NCI-H510A treated with DMSO at 0.1 percent for 48 hours (cell line): ENCODE measurements around the gene GPRASP1.
A peak's percentile ranks its signal among the peaks of the same experiment; 100 is the strongest.
"Not testable (repeated sequence)": the region's sequence is repeated elsewhere in the genome, so short reads cannot be mapped to it uniquely, and the experiment has no call there.

Experiments
- DNase-seq: peaks from one replicate; lab custom pipeline; 2025; lab: John Stamatoyannopoulos, UW

The GPRASP1 gene, protein sequence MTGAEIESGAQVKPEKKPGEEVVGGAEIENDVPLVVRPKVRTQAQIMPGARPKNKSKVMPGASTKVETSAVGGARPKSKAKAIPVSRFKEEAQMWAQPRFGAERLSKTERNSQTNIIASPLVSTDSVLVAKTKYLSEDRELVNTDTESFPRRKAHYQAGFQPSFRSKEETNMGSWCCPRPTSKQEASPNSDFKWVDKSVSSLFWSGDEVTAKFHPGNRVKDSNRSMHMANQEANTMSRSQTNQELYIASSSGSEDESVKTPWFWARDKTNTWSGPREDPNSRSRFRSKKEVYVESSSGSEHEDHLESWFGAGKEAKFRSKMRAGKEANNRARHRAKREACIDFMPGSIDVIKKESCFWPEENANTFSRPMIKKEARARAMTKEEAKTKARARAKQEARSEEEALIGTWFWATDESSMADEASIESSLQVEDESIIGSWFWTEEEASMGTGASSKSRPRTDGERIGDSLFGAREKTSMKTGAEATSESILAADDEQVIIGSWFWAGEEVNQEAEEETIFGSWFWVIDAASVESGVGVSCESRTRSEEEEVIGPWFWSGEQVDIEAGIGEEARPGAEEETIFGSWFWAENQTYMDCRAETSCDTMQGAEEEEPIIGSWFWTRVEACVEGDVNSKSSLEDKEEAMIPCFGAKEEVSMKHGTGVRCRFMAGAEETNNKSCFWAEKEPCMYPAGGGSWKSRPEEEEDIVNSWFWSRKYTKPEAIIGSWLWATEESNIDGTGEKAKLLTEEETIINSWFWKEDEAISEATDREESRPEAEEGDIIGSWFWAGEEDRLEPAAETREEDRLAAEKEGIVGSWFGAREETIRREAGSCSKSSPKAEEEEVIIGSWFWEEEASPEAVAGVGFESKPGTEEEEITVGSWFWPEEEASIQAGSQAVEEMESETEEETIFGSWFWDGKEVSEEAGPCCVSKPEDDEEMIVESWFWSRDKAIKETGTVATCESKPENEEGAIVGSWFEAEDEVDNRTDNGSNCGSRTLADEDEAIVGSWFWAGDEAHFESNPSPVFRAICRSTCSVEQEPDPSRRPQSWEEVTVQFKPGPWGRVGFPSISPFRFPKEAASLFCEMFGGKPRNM (N-terminal part only)

DNA sequence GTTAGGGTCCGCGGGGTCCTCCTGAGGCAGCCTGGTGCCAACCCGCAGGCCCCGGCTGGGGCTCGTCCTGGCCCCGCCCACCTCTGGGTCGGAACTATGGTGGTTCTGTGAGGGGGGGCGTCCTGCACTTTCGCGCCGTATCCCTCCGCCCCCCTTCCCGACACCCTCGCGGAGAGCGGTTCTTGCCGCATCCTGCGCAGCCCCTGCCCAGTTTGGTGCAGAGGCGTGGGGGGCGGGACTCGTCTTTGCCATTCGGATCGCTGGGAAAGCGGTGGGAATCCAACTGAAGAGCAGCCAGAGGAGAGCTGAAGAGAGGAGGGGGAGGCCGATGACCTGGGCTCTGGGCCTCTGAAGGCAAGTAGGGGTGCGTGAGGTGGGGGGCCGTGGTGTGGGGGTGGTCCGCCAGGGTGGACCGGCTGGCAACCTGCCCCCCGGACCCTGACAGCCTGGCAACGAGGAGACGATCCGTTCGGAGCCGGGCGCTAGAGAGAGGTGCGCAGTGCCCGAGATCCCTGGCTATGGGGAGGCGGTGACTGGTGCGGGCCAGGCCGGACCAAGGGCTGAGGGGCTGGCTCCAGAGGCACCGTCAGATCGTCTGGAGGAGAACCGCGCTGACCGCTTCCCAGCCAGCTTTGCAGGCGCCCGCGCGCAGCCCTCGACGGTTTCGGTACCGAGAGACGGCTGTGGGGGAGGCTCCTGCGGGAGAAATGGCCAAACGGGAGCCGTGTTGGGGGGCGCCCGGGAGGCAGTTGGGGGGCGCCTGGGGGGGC, at the start of gene GPRASP1:
GPRASP1 (plus strand) TSS at position 242 of the 770 bp plus-strand sequence. CDS start 2,431 bp downstream, outside the sequence.
- DNase-seq: peak; percentile 13

DNA sequence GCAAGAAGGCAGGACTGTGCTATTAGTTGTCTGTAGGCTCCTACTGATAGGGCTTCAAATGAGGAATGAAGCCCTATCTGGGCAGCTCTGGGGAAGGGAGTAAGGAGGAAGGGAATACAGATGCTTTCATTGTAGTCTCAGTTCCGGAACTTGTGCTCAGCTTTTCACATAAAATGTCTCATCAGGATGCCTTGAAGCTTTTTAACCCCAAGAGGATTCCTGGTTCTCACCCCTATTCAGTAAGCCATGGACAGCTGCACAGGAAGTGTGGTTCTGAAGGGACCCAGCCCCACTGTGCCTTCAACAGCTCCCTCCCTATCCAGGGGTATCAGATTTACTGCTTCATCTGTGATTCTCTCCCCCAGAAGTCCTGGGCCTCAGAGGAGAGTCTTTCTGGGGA, 47.0 kb upstream of the GPRASP1 start:
- no peak for DNase-seq

DNA sequence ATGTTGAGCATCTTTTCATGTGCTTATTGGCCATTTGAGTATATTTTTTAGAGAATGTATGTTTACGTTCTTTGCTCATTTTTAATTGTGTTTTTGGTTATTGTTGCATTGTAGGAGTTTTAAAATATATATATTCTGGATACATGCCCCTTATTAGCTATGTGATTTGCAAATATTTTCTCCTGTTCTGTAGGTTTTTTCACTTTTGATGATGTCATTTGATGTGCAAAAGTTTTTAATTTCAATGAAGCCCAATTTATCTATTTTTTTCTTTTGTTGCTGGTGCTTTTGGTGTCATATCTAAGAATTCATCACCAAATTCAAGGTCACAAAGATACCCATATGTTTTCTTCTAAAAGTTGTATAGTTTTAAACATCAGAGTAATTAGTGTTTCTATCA, 45.2 kb upstream of the GPRASP1 start:
- no peak for DNase-seq

DNA sequence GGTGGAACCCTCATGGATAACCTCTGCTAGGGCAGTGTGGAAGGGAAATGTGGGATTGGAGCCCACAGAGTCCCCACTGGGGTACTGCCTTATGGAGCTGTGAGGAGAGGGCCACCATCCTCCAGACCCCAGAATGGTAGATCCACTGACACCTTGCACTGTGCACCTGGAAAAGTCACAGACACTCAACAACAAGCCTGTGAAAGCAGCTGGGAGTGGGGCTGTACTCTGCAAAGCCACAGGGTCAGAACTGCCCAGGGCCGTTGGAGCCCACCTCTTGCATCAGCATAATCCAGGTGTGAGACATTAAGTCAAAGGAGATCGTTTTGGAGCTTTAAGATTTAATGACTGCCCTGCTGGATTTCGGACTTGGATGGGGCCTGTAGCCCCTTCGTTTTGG, 40.4 kb upstream of the GPRASP1 start:
- DNase-seq: no peak

DNA sequence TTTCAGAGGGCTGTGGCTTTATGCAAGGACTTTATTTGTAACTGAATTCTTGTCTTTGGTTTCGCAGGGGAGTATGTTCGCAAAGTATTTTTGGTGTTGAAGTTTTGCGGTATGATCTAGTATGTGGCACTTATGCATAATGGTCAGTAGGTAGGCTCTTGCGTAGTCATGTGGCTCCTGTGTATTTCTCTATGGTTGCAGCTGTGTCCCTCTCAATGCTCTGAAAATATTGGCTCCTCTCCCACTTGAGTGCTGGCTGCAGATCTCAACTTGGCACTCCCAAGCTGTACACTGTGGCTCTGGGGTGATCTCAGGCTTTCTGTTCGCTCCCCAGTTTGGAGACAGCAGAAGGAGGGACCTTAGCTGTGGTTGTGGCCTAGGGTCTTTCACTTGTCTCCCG, 27.2 kb upstream of the GPRASP1 start:
- no peak for DNase-seq

DNA sequence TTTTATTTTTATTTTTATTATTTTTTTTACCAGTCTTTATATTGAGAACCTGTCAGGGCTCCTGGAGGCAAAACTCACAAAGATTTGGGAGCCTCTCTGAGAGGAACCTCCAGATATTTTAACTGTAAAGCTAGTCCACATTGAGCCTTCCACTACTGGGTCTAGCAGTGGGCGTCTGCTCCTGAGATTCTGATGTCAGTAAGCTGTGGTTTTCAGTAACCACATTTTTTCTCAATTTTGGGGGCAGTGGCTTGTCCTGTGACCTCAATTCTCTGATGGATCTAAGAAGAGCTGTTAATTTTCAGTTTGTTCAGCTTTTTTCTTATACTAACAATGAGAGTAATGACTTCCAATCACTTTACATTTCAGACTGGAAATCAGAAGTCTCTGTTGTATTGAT, 23.6 kb upstream of the GPRASP1 start:
- DNase-seq: no peak

DNA sequence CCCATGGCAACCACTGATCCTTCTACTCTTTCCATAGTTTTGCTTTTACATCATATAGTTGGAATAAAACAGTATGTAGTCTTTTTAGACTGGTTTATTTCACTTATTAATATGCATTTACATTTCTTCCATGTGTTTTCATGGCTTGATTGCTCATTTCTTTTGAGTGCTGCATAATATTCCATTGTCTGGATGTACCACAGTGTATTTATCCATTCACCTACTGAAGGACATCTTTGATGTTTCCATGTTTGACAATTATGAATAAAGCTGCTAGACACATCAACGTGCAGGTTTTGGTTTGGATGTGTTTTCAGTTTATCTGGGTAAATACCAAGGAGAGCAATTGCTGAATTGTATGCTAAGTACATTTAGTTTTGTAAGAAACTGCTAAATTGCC, 13.7 kb upstream of the GPRASP1 start:
- DNase-seq: no peak

DNA sequence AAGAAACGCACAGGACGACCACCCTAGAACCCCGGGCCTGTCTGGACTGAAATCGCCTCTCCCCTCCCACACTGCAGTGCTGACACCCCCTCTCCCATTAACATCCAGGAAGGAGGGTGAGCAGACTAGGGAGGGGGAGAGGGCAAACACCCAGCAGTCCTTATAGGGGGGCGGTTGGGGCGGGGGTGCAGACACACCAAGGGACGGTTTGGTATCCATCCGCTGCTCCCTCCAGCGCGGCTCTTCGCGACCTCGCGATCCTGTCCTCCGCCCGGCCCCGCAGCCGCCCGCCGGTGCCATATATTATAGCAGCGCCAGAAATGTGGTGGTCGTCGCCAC, 411 bp upstream of the GPRASP1 start:
- DNase-seq: no peak

DNA sequence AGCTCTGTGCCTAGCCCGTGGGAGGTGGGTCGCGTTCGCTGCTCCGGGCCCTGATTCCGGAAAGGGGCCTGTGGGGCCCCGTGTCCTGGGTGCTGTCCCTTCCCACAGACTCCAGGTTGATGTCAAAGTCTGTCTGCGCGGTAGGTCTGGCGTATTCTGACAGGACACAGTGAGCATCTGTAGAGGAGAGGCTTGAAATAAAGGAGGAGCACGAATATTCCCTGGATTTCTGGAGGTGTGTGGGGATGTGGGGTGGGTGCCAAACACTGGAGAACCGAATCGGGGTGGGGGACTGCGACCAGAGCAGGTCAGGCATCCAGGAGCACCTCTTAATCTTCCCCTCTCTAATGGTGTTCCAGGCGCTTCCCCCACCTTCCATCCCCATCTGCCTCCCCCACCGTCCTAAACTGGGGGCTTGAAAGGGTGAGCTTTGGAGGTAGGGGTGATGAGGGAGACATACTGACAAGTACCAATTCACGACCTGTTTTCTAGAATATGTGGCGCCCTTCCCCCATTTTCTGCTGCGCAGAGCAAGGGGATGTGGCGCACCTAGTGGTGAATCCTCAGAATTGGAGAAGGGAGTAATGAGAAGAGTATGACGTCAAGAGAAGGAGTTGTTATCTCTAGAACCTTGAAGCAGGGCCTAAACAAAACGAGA, 877 bp downstream of the GPRASP1 start:
- no peak for DNase-seq

DNA sequence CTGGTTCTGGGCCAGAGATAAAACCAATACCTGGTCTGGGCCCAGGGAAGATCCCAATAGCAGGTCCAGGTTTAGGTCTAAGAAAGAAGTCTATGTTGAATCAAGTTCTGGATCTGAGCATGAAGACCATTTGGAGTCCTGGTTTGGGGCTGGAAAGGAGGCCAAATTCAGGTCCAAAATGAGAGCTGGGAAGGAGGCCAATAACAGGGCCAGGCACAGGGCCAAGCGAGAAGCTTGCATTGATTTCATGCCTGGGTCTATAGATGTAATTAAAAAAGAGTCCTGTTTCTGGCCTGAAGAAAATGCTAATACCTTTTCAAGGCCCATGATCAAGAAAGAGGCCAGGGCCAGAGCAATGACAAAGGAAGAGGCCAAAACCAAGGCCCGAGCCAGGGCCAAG, 3.4 kb downstream of the GPRASP1 start:
- DNase-seq: no peak

DNA sequence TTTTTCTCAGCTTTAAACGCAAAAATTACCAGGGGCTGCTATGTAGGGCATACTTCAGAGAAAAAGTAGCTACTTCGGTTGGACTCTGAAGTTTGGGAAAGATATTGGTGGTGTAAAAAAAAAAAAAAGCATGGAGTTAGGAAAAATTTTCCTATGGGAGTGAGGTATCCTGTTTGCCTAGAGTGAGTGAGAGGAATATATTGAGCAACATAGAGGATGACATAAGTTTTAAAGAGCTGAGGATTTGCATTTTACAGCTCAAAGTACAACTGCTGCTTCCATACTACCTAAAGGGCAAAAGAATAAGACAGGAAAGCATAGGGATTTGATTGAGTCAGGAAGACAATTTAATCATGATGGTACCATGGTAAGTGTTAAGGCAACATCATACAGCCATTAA, 7.3 kb downstream of the GPRASP1 start:
- DNase-seq: no peak

DNA sequence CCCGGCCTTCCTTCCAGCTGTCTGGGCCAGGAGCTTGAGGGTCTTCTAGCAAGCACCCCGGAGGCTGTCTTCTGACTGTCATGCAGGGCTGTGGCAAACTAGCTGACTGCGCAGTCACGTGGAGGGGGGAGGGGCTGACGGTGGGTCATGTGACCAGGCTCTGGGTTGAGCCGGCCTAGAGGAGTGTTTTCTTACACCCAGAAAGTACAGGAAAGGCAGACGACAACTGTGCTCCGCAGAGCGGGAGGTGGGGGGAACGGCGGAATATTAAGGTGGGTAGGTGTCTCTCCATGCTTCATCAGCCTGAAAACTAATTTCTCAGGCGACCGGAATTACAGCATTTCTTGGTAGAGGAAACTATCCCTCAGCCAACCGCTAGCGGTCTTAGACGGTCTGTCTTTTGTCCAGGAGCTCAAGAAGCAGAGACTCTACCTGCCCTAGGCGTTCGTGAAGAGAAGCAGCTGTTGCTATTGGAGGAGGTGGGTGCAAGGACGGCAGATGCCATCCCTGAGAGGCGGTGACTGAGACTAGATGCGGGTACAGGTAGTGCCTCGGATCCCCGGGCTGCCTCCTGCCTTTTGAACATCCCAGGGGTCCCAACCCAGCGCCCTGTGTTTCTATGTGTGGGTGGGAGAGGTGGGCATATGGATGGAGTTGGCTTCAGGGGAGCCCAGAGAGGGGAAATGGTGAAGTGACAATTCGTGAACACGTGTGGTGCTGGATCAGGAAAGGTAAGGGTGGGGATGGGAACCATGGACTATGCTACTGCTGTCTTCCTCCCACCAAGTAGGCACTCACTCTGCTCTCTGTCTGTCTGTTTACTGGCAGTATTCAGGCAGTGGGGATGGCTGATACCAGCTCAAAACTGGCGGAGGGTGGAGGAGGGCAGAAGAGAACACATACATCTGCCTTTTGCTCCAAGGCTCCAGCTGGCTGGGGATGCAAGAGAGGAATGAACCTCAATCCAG, 8.8 kb downstream of the GPRASP1 start:
- DNase-seq: peak; percentile 37

DNA sequence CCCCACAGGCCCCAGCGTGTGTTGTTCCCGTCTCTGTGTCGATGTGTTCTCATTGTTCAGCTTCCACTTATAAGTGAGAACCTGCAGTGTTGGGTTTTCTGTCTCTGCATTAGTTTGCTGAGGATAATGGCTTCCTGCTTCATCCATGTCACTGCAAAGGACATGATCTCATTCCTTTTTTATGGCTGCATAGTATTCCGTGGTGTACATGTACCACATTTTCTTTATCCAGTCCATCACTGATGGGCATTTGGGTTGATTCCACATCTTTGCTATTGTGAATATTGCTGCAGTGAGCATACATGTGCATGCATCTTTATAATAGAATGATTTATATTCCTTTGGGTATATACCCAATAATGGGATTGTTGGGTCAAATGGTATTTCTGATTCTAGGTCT, 12.5 kb downstream of the GPRASP1 start:
- not testable (repeated sequence) for DNase-seq

DNA sequence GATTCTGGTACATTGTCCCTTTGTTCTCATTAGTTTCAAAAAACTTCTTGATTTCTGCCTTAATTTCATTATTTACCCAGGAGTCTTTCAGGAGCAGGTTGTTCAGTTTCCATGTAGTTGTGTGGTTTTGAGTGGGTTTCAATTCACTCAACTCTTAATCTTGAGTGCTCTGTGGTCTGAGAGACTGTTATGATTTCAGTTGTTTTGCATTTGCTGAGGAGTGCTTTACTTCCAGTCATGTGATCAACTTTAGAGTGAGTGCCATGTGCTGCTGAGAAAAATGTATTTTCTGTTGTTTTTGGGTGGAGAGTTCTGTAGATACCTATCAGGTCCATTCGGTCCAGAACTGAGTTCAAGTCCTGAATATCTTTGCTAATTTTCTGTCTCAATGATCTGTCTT, 15.8 kb downstream of the GPRASP1 start:
- DNase-seq: not testable (repeated sequence)

DNA sequence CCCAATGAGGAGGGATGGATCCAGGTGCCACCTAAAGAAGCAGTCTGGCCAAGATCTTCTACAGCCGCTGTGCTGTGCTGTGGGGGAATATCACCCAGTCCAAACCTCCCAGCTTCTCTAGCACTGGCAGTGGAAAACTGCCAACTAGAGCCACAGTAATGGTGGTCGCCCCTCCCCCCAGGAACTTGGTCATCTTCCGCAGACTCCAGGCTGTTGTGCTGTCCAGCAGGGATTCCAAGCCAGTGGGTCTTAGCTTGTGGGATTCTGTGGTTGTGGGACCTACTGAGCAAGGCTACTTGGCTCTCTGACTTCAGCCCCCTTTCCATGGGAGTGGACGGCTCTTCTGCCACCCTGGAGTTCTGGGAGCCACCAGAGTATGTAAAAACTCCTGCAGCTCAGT, 18.2 kb downstream of the GPRASP1 start:
- no peak for DNase-seq

DNA sequence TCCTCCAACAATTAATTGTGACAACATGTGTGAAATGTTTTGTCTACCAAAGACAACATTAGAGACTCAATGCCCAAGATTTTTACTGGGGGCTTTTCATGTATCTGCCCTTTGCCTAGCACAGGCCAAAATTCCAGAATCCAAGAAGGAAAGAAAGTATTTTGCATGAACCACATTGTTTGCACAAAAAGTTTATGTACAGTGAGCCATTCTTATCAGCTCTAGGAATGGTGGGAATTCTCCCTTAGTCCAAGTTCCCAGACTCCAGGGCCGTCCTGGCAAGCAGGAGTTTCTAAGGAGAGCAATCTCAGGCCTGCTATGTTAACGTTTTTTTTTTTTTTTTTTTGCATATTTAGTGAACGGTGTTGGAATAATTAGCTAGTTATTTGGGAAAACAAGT, 21.6 kb downstream of the GPRASP1 start:
- DNase-seq: no peak

DNA sequence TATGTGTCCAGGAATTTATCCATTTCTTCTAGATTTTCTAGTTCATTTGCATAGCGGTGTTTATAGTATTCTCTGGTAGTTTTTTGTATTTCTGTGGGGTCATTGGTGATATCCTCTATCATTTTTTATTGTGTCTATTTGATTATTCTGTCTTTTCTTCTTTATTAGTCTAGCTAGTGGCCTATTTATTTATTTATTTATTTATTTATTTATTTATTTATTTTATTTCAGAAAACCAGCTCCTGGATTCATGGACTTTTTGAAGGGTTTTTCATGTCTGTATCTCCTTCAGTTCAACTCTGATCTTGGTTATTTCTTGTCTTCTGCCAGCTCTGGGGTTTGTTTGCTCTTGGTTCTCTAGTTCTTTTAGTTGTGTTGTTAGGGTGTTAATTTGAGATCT, 26.2 kb downstream of the GPRASP1 start:
- not testable (repeated sequence) for DNase-seq

DNA sequence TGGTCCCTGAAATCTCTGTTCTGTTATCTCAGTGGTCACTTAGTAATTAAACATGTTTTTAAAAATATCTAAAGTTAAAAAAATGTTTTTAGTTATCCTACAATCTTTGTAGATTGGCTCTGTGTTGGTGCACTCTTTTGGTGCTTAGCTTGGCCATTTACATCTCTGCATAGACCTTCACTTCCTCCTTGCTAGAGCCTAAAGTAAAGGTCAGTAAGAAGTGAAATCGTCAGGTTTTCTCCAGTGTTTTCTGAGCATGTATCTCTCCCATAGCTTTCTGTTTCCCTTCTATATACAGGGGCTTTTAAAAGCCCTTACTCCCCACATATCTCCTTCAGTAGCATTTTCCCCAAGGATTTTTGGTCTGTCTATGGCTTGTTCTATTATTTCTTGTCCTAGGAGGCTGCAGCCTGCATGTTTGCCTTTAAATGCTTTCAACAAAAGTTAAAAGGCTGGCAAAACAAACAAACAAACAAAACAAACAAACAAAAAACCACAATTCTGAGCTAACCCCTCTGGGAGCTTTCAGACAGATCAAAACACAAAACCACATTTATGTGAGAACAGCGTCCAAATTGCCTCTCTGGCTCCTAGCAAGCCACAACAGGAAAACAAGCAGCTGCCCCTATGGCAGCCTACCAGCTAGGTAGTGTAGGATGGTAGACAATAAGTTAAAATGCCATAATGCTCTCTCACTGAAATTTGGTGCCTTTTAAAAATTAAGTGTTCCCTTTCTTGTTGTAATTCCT, 33.7 kb downstream of the GPRASP1 start:
- no peak for DNase-seq

DNA sequence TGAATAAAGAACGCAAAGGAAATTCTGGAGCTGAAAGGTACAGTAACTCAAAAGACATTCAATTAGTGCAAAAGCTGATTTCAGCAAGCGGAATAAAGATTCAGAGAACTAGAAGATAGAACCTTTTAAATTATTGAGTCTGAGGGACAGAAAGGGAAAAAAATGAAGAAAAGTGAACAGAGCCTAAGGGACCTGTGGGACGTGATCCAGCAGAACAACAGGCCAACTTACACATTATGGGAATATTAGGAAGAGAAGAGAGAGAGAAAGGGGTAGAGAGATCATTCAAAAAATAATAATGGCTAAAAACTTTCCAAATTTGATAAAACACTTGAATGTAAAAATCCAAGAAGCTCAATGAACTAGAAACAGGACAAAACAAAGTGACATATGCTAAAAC, 43.5 kb downstream of the GPRASP1 start:
- no peak for DNase-seq

DNA sequence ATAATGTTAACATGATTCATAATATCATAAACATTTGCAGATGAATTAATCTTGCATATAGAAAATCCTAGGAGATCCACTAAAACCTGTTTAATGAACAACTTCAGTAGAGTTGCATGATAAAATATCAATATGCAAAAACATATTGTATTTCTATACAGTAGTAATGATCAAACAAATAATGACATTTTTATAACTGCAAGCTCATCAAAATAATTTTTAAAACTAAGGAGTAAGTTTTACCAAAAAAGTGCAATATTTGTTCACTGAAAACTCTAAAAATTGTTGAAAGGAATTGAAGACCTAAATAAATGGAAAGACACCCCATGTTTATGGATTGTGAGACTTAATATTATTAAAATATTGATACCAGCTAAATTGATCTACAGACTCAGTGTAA, 45.0 kb downstream of the GPRASP1 start:
- DNase-seq: no peak
